SIG-M5 treated with dmso at 0.1 percent for 504 hours (cell line): Measurements from ENCODE around the gene SNRNP25.

ENCODE experiments used
- DNase-seq: peaks from one replicate; lab custom pipeline; 2025; ENCODE audit not compliant: unreplicated experiment; lab: John Stamatoyannopoulos, UW

SNRNP25 gene

GRCh38 chr16:100989-101388 lies 47.4 kb downstream of the SNRNP25 start:
- no peak for DNase-seq

GRCh38 chr16:101586-101985 lies 48.0 kb downstream of the SNRNP25 start:
- no peak for DNase-seq

DNA sequence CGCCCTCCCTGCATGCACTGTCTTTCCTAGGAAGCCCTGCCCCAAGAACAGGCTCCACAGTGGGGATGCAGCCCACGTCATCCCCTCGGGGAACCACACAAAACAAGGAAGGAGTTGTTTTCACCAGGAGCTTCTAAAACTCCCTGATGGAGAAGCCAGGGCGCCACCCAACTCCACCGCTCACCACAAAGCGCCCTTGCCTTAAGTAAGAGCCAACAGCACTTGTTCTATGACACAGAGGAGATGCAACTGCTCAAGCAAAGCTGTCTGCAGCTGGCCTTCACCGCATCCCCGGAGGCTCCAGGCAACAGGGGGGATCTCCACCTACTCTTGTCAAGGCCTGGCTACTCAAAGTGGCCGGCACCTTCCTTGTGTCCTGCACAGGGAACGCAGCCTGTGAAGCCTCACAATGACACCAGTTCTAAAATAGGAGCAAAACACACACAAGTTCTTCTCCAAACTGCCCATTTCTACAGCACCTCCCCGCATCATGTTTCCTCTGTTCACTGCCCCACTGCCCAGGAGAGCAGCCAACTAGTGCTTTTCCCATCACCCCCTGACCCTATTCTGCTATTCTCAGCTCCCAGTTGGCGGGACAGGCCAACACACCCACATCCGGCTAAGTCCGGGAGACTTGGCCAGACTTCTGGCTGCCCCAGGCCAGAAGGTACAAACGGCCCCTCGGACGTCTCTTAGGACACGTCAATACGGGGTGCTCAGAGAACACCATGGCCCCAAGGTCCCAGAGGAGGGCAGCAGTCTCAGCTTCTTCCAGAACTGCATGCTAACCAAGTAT lies 48.6 kb downstream of the SNRNP25 start:
- DNase-seq: no peak

DNA sequence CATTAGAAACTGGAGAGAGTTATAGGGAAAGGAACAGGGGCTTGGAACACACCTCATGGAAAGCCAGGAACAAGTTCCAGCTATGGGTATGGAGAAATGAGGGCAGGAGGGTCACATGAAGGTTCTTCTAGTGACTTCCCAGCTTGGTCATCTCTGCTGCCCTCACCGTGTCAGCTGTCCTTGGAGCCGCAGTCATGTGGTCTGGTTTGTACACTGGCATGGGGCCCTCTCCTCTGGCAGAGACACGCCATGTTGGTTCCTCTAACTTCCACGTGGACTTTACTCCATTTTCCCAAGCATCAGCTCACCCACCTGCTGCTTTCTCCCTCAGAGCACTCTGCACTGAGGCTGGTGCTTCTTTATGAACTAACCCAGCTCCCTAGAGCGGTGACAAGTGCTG lies 50.7 kb downstream of the SNRNP25 start:
- no peak for DNase-seq

DNA sequence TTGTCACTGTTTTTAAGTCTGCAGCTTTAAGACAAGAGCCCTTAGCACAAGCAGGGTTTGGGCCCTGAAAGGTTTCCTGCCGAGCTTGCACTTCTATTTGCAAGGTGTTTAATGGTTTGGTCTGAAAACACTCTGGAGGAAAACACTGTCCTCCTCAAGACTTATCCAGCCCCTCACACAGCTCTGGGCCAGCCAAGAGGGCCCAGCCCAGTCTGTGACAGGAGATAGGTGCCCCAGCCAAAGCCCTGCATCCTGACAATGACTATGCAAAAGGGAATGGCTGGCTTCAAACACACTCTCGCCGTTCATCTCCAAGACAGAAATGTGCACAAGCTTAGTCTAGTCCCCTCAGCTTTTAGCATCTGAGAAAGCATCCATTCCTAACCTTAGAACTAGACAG lies 51.3 kb downstream of the SNRNP25 start:
- DNase-seq: no peak

- no peak for DNase-seq
Observed at GRCh38 chr16:105521-105920, 51.9 kb downstream of the SNRNP25 start.

GRCh38 chr16:106623-107324 lies 53.1 kb downstream of the SNRNP25 start:
- DNase-seq: peak; percentile 72
